SJSA1 (cell line): ENCODE results near the gene ZIC1. TPM values are rescaled to one million over a fixed set of nuclear protein-coding genes. Genes with fewer than 3 reads are reported as not detected.

ENCODE experiments used
- DNase-seq, 2 experiments: peaks; one replicate each; pipeline ENCODE4 v3.0.0-alpha.2; 2015 to 2020; ENCODE audit warnings: low spot score in 2 of 2, low read depth in 1 of 2
- H3K27ac ChIP-seq: fragments of 250-450 bp; sonication (Bioruptor Pico); 2 replicates; pipeline ENCODE4 v1.5.1; 2020; ENCODE audit warnings: mild to moderate bottlenecking, moderate library complexity
- H3K27me3 ChIP-seq: fragments of 250-450 bp; sonication (Bioruptor Pico); replicated peaks from 2 replicates; pipeline ENCODE4 v1.5.1; 2020; ENCODE audit warnings: mild to moderate bottlenecking, moderate library complexity
- H3K36me3 ChIP-seq: fragments of 250-450 bp; sonication (Bioruptor Pico); 2 replicates; pipeline ENCODE4 v1.5.1; 2020; ENCODE audit warnings: mild to moderate bottlenecking
- H3K4me1 ChIP-seq: fragments of 250-450 bp; sonication (Bioruptor Pico); replicated peaks from 2 replicates; pipeline ENCODE4 v1.6.1; 2021; ENCODE audit warnings: mild to moderate bottlenecking
- H3K4me3 ChIP-seq: fragments of 250-450 bp; sonication (Bioruptor Pico); 2 replicates; pipeline ENCODE4 v1.5.1; 2020; ENCODE audit warnings: mild to moderate bottlenecking
- H3K9me3 ChIP-seq: fragments of 250-450 bp; sonication (Bioruptor Pico); replicated peaks from 2 replicates; pipeline ENCODE4 v1.5.1; 2020; ENCODE audit warnings: mild to moderate bottlenecking
- total RNA-seq: library from RNA; depleted of rRNA; stranded (reverse); fragments of >200 nt; shearing (Covaris generic); gene quantifications from 2 replicates; pipeline ENCODE4 v1.2.3, GENCODE V29; 2014; rRNA removed

ZIC1 gene
- total RNA-seq, 1 experiment from 2014 or later, result 7.1 TPM

DNA sequence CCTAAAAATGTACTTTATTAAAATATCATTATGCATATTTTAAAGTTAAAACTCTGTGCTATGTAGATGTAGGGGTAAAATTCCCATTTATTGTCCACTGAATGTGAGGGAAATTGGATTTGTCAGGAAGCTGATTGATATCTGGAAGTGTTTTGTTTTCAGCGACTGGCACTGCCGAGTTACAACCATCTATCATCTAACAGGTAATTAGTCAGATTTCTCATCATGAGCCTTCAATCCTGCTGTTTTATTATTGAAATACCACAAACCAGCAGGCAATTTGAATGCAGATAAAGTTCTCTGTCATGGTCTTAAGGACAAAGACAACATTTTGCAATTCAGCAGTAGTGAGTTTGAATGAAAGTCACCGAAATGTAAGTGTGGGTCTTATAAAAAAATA lies 40.5 kb downstream of the ZIC1 start:
- H3K9me3 ChIP-seq, result no peaks in the 10 kb centered on the region
- H3K27me3 ChIP-seq, result no peaks in the 10 kb centered on the region
- H3K4me3 ChIP-seq, result no peak overlapping the region
- no peaks in the 10 kb centered on the region for H3K36me3 ChIP-seq
- no peaks in the 10 kb centered on the region for H3K4me1 ChIP-seq
- H3K27ac ChIP-seq, result no peak overlapping the region
- DNase-seq, result no peak

DNA sequence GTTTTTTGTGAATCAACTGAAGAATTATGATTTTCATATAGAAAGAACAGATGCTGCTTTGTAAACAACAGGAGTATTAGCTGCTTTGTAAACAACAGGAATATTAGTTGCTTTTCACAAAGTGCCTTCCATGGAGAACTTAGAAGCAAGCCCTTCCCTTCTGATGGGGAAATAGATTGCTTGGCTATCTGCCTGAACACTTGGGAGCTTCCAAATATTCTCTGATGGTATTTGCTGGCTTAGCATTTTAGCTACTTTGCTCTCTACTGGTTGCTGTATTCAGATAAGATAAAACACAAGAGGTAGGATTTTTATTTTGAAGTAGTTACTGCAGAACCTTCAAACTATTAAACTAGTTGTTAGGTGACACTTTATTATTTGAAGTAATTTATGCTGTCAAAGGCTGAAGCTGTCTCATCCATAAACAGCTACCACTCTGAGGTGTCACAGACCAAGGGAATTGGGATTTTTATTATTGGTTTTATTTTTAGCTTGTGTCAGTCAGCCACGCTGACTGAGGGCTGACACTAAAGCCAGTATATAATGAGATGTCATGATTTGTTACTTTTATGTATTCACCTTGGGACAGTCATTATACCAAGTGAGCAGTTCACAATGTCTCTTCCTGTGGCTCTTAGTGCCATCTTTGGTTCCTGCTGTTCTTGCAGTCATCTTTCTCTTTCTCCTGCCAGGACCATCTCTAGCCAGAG lies 50.0 kb downstream of the ZIC1 start:
- no peak for DNase-seq
- H3K27me3 ChIP-seq, result no peaks in the 10 kb centered on the region
- H3K4me3 ChIP-seq, result no peak overlapping the region
- H3K36me3 ChIP-seq, result no peaks in the 10 kb centered on the region
- no peaks in the 10 kb centered on the region for H3K4me1 ChIP-seq
- no peak overlapping the region for H3K27ac ChIP-seq
- no peaks in the 10 kb centered on the region for H3K9me3 ChIP-seq

DNA sequence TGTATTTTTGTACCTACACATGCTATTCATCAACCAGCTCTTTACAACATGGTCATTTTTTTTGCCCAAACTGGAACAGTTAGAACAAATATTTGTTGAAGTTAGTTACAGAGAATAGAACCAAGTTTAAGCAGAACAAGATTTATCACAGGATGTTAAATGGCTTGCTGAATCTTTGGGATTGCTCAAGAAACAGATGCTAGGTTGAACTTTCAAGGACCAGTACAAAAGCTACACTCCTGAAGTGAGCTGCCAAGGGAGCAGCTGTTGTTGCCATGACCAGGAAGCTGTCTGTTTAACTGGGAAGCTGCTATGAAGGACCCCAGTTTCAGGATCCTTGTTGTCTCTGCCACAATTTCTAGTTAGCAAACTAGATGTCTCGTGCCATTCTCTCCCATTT lies 53.7 kb downstream of the ZIC1 start:
- H3K27ac ChIP-seq, result no peak overlapping the region
- H3K36me3 ChIP-seq, result no peaks in the 10 kb centered on the region
- no peak for DNase-seq
- H3K27me3 ChIP-seq, result no peaks in the 10 kb centered on the region
- no peak overlapping the region for H3K4me3 ChIP-seq
- no peaks in the 10 kb centered on the region for H3K9me3 ChIP-seq
- H3K4me1 ChIP-seq, result no peaks in the 10 kb centered on the region

Other genes starting within 250 kb of the ZIC1 start
- gene ZIC4, start 2.8 kb upstream of the ZIC1 start, total RNA-seq, result 1.5 TPM in 1 of 2 replicates, not detected in the other